Fibroblast of skin of left quadriceps (primary cell): Measurements from ENCODE around the gene CLK4.

ENCODE experiments used
- DNase-seq, 2 experiments: peaks; one replicate each; pipeline ENCODE4 v3.0.0-alpha.2; 2013; ENCODE audit warnings: low read depth in 2 of 2

CLK4 gene

GRCh38 chr5:178626484-178627258 lies at the start of gene CLK4:
CLK4 (minus strand) TSS chr5:178627050; CDS start chr5:178623416, 3,634 bp downstream.
- DNase-seq: peak; percentile 86 to 87

GRCh38 chr5:178675922-178676321 lies 49.1 kb upstream of the CLK4 start:
- no peak for DNase-seq

GRCh38 chr5:178674334-178674733 lies 47.5 kb upstream of the CLK4 start:
- DNase-seq: no peak

- DNase-seq: no peak
These were observed 47.0 kb upstream of the CLK4 start for GRCh38 chr5:178673801-178674295.

GRCh38 chr5:178672630-178673029 lies 45.8 kb upstream of the CLK4 start:
- DNase-seq: no peak

GRCh38 chr5:178671602-178672144 lies 44.8 kb upstream of the CLK4 start:
- DNase-seq: no peak

GRCh38 chr5:178670351-178670885 lies 43.6 kb upstream of the CLK4 start:
- no peak for DNase-seq

- DNase-seq: no peak
These were observed 41.7 kb upstream of the CLK4 start for GRCh38 chr5:178668579-178668978.

- no peak for DNase-seq
These were observed 40.8 kb upstream of the CLK4 start for GRCh38 chr5:178667688-178668087.

- no peak for DNase-seq
These were observed 40.3 kb upstream of the CLK4 start for GRCh38 chr5:178667101-178667500.

GRCh38 chr5:178664141-178664540 lies 37.3 kb upstream of the CLK4 start:
- no peak for DNase-seq

GRCh38 chr5:178662541-178662860 lies 35.7 kb upstream of the CLK4 start:
- no peak for DNase-seq

GRCh38 chr5:178661836-178662540 lies 35.1 kb upstream of the CLK4 start:
- DNase-seq: no peak

- no peak for DNase-seq
These were observed 24.4 kb upstream of the CLK4 start for GRCh38 chr5:178651046-178651810.

- no peak for DNase-seq
These were observed 23.4 kb upstream of the CLK4 start for GRCh38 chr5:178650214-178650613.

GRCh38 chr5:178649580-178649979 lies 22.7 kb upstream of the CLK4 start:
- no peak for DNase-seq

- no peak for DNase-seq
These were observed 18.1 kb upstream of the CLK4 start for GRCh38 chr5:178644826-178645545.

- peak; percentile 90 to 91 for DNase-seq
These were observed 15.6 kb upstream of the CLK4 start for GRCh38 chr5:178642351-178642909.

- no peak for DNase-seq
These were observed 14.9 kb upstream of the CLK4 start for GRCh38 chr5:178641711-178642110.

GRCh38 chr5:178640331-178641045 lies 13.6 kb upstream of the CLK4 start:
- DNase-seq: no peak
